Progenitor cell of endocrine pancreas (in vitro differentiated cells): ENCODE data around the gene UBE2J2. TPM values are rescaled to one million over a fixed set of nuclear protein-coding genes. Genes with fewer than 3 reads are reported as not detected.

Experiments used
- DNase-seq: peaks from one replicate; pipeline ENCODE4 v3.0.0; 2021; ENCODE audit warnings: low spot score; ENCODE audit not compliant: unreplicated experiment
- H3K27ac Mint-ChIP-seq: 2 replicates; pipeline ENCODE4 v1.8.0; 2021; ENCODE audit warnings: mild to moderate bottlenecking, moderate library complexity, mixed read lengths
- H3K27me3 Mint-ChIP-seq: 2 replicates; pipeline ENCODE4 v1.8.0; 2021; ENCODE audit warnings: mixed read lengths
- H3K36me3 Mint-ChIP-seq: 2 replicates; pipeline ENCODE4 v1.8.0; 2022; ENCODE audit warnings: mixed read lengths; ENCODE audit not compliant: insufficient read depth
- H3K4me1 Mint-ChIP-seq: 2 replicates; pipeline ENCODE4 v1.8.0; 2021; ENCODE audit warnings: low read depth, mixed read lengths
- H3K4me3 Mint-ChIP-seq: 2 replicates; pipeline ENCODE4 v1.8.0; 2021; ENCODE audit warnings: low read depth, mild to moderate bottlenecking, moderate library complexity, mixed read lengths
- H3K9me3 Mint-ChIP-seq: 2 replicates; pipeline ENCODE4 v1.8.0; 2021; ENCODE audit warnings: low read depth, mixed read lengths
- CTCF ChIP-seq: fragments of 200-600 bp; sonication (generic); IDR thresholded peaks from one replicate; pipeline ENCODE4 v1.5.0; 2021; ENCODE audit warnings: antibody characterized with exemption, mild to moderate bottlenecking; ENCODE audit not compliant: unreplicated experiment
- total RNA-seq: library from RNA; stranded (reverse); gene quantifications from 2 replicates; pipeline ENCODE4 v1.2.1, GENCODE V29; 2021

The UBE2J2 gene
- total RNA-seq, 1 donor from 2014 or later: 73.6 TPM

- H3K27ac Mint-ChIP-seq: no peak overlapping the region
- DNase-seq: no peak
- no peak for TF ChIP-seq CTCF
- H3K4me1 Mint-ChIP-seq: no peaks in the 10 kb centered on the region
- H3K36me3 Mint-ChIP-seq: peaks cover 19% of the 10 kb centered on the region
- no peaks in the 10 kb centered on the region for H3K9me3 Mint-ChIP-seq
- H3K27me3 Mint-ChIP-seq: no peaks in the 10 kb centered on the region
- H3K4me3 Mint-ChIP-seq: no peak overlapping the region
Observed at GRCh38 chr1:1220197-1220596, 53.5 kb downstream of the UBE2J2 start.

- H3K27me3 Mint-ChIP-seq: no peaks in the 10 kb centered on the region
- no peaks in the 10 kb centered on the region for H3K9me3 Mint-ChIP-seq
- no peaks in the 10 kb centered on the region for H3K4me1 Mint-ChIP-seq
- peaks cover 19% of the 10 kb centered on the region for H3K36me3 Mint-ChIP-seq
- no peak for TF ChIP-seq CTCF
- H3K27ac Mint-ChIP-seq: no peak overlapping the region
- DNase-seq: no peak
- H3K4me3 Mint-ChIP-seq: no peak overlapping the region
Observed at GRCh38 chr1:1219341-1219740, 54.3 kb downstream of the UBE2J2 start.

- Mint-ChIP-seq H3K27me3 (no peaks in the 10 kb centered on the region), H3K9me3 (no peaks in the 10 kb centered on the region), H3K4me1 (no peaks in the 10 kb centered on the region), H3K36me3 (peaks cover 17% of the 10 kb centered on the region), H3K27ac (no peak overlapping the region), H3K4me3 (no peak overlapping the region)
- DNase-seq: no peak
- TF ChIP-seq CTCF: no peak
Observed at GRCh38 chr1:1218524-1219200, 55.0 kb downstream of the UBE2J2 start.

GRCh38 chr1:1217621-1218523 lies 55.8 kb downstream of the UBE2J2 start:
- H3K27me3 Mint-ChIP-seq: no peaks in the 10 kb centered on the region
- H3K36me3 Mint-ChIP-seq: peaks cover 14% of the 10 kb centered on the region
- H3K4me3 Mint-ChIP-seq: no peak overlapping the region
- H3K9me3 Mint-ChIP-seq: no peaks in the 10 kb centered on the region
- H3K27ac Mint-ChIP-seq: no peak overlapping the region
- DNase-seq: no peak
- H3K4me1 Mint-ChIP-seq: no peaks in the 10 kb centered on the region
- no peak for TF ChIP-seq CTCF

GRCh38 chr1:1216770-1217620 lies 56.7 kb downstream of the UBE2J2 start:
- H3K36me3 Mint-ChIP-seq: peaks cover 12% of the 10 kb centered on the region
- no peaks in the 10 kb centered on the region for H3K4me1 Mint-ChIP-seq
- H3K4me3 Mint-ChIP-seq: no peak overlapping the region
- no peaks in the 10 kb centered on the region for H3K27me3 Mint-ChIP-seq
- H3K27ac Mint-ChIP-seq: no peak overlapping the region
- DNase-seq: no peak
- no peaks in the 10 kb centered on the region for H3K9me3 Mint-ChIP-seq
- no peak for TF ChIP-seq CTCF
